Measurements from ENCODE around the gene MCL1. TPM values are rescaled to one million over a fixed set of nuclear protein-coding genes. Genes with fewer than 3 reads are reported as not detected.
A peak's percentile ranks its signal among the peaks of the same experiment; 100 is the strongest.

MCL1 gene
- total and polyA plus RNA-seq, 10 of the 15 experiments (the other 5 are each of a cell fraction or from before 2014, with no cell fraction given): 18.1 to 148 (median 86.4) TPM

DNA sequence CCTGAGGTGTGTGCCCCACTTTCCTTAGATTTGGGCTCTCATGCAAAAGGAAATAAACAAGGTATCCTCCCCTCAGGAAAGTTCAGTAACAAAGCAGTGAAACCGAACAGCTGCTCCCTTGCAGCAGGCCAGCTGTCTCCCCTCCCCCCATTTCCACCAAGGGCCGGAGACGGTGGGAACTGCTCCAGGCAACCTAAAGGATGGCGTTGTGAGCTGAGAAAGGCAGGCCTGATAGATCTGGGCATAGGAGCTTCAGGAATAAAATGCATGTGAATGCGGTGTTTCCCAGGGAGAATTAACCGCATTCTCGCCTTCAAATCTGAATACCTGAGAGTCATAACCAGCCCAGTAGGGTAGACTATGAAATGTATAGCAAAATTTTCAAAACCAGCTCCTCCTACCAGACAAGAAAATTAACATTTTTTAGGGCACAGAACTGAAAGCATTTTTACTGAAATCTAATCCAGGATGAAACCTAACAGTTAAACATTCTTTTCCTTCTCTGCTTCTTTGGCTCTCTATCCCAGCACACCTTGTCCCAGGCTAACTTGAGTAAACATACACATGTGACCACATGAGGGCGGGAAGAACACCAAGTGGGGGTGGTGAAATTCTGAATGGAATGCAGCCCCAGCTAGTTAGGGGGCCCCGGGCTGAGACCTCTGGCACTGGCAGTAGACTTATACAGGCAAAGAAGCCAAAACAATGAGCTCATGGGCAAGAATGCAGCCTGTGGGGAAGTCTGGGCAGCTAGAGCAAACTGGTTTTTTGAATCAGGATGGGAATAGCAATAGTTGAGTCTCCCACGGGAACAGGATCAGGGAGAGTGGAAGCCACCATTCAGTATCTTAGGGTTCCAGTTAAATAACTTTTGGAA lies 11.5 kb downstream of the MCL1 start (continued):
- TF ChIP-seq, protein P1, sequence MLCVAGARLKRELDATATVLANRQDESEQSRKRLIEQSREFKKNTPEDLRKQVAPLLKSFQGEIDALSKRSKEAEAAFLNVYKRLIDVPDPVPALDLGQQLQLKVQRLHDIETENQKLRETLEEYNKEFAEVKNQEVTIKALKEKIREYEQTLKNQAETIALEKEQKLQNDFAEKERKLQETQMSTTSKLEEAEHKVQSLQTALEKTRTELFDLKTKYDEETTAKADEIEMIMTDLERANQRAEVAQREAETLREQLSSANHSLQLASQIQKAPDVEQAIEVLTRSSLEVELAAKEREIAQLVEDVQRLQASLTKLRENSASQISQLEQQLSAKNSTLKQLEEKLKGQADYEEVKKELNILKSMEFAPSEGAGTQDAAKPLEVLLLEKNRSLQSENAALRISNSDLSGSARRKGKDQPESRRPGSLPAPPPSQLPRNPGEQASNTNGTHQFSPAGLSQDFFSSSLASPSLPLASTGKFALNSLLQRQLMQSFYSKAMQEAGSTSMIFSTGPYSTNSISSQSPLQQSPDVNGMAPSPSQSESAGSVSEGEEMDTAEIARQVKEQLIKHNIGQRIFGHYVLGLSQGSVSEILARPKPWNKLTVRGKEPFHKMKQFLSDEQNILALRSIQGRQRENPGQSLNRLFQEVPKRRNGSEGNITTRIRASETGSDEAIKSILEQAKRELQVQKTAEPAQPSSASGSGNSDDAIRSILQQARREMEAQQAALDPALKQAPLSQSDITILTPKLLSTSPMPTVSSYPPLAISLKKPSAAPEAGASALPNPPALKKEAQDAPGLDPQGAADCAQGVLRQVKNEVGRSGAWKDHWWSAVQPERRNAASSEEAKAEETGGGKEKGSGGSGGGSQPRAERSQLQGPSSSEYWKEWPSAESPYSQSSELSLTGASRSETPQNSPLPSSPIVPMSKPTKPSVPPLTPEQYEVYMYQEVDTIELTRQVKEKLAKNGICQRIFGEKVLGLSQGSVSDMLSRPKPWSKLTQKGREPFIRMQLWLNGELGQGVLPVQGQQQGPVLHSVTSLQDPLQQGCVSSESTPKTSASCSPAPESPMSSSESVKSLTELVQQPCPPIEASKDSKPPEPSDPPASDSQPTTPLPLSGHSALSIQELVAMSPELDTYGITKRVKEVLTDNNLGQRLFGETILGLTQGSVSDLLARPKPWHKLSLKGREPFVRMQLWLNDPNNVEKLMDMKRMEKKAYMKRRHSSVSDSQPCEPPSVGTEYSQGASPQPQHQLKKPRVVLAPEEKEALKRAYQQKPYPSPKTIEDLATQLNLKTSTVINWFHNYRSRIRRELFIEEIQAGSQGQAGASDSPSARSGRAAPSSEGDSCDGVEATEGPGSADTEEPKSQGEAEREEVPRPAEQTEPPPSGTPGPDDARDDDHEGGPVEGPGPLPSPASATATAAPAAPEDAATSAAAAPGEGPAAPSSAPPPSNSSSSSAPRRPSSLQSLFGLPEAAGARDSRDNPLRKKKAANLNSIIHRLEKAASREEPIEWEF (IDR thresholded peaks at IDR 0.05; ENCODE audit: insufficient replicate concordance, low read depth, low read length): no peak
- TF ChIP-seq POLR2A (IDR thresholded peaks at IDR 0.05; ENCODE audit: low read depth, low read length): peak; percentile 25; the same call in 1 of the 2 replicates
- no peak for TF ChIP-seq ZSCAN29 (IDR thresholded peaks at IDR 0.05)
- TF ChIP-seq, protein P2, sequence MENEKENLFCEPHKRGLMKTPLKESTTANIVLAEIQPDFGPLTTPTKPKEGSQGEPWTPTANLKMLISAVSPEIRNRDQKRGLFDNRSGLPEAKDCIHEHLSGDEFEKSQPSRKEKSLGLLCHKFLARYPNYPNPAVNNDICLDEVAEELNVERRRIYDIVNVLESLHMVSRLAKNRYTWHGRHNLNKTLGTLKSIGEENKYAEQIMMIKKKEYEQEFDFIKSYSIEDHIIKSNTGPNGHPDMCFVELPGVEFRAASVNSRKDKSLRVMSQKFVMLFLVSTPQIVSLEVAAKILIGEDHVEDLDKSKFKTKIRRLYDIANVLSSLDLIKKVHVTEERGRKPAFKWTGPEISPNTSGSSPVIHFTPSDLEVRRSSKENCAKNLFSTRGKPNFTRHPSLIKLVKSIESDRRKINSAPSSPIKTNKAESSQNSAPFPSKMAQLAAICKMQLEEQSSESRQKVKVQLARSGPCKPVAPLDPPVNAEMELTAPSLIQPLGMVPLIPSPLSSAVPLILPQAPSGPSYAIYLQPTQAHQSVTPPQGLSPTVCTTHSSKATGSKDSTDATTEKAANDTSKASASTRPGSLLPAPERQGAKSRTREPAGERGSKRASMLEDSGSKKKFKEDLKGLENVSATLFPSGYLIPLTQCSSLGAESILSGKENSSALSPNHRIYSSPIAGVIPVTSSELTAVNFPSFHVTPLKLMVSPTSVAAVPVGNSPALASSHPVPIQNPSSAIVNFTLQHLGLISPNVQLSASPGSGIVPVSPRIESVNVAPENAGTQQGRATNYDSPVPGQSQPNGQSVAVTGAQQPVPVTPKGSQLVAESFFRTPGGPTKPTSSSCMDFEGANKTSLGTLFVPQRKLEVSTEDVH (IDR thresholded peaks at IDR 0.05; ENCODE audit: low read depth, partially characterized antibody): no peak
- 0 out of 2 replicates have a peak, but pooled peaks have one; percentile 12 for TF ChIP-seq RB1 (IDR thresholded peaks at IDR 0.05; ENCODE audit: borderline replicate concordance)
- no peak for TF ChIP-seq RELA (IDR thresholded peaks at IDR 0.05; ENCODE audit: borderline replicate concordance, partially characterized antibody)
- TF ChIP-seq KLF5 (IDR thresholded peaks at IDR 0.05; ENCODE audit: partially characterized antibody): no peak
- TF ChIP-seq, protein P3, sequence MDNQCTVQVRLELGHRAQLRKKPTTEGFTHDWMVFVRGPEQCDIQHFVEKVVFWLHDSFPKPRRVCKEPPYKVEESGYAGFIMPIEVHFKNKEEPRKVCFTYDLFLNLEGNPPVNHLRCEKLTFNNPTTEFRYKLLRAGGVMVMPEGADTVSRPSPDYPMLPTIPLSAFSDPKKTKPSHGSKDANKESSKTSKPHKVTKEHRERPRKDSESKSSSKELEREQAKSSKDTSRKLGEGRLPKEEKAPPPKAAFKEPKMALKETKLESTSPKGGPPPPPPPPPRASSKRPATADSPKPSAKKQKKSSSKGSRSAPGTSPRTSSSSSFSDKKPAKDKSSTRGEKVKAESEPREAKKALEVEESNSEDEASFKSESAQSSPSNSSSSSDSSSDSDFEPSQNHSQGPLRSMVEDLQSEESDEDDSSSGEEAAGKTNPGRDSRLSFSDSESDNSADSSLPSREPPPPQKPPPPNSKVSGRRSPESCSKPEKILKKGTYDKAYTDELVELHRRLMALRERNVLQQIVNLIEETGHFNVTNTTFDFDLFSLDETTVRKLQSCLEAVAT (IDR thresholded peaks at IDR 0.05): no peak
- TF ChIP-seq, protein P4, sequence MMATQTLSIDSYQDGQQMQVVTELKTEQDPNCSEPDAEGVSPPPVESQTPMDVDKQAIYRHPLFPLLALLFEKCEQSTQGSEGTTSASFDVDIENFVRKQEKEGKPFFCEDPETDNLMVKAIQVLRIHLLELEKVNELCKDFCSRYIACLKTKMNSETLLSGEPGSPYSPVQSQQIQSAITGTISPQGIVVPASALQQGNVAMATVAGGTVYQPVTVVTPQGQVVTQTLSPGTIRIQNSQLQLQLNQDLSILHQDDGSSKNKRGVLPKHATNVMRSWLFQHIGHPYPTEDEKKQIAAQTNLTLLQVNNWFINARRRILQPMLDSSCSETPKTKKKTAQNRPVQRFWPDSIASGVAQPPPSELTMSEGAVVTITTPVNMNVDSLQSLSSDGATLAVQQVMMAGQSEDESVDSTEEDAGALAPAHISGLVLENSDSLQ (IDR thresholded peaks at IDR 0.05): no peak
- TF ChIP-seq, protein P5, sequence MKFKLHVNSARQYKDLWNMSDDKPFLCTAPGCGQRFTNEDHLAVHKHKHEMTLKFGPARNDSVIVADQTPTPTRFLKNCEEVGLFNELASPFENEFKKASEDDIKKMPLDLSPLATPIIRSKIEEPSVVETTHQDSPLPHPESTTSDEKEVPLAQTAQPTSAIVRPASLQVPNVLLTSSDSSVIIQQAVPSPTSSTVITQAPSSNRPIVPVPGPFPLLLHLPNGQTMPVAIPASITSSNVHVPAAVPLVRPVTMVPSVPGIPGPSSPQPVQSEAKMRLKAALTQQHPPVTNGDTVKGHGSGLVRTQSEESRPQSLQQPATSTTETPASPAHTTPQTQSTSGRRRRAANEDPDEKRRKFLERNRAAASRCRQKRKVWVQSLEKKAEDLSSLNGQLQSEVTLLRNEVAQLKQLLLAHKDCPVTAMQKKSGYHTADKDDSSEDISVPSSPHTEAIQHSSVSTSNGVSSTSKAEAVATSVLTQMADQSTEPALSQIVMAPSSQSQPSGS (IDR thresholded peaks at IDR 0.05; ENCODE audit: low read length): no peak
- TF ChIP-seq RCOR1 (conservative IDR thresholded peaks at IDR 0.05; ENCODE audit: low read depth, low read length): no peak
- TF ChIP-seq, protein P6, sequence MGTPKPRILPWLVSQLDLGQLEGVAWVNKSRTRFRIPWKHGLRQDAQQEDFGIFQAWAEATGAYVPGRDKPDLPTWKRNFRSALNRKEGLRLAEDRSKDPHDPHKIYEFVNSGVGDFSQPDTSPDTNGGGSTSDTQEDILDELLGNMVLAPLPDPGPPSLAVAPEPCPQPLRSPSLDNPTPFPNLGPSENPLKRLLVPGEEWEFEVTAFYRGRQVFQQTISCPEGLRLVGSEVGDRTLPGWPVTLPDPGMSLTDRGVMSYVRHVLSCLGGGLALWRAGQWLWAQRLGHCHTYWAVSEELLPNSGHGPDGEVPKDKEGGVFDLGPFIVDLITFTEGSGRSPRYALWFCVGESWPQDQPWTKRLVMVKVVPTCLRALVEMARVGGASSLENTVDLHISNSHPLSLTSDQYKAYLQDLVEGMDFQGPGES (IDR thresholded peaks at IDR 0.05): no peak
- peak; percentile 35; the same call in 1 of the 2 replicates for TF ChIP-seq IRF4 (IDR thresholded peaks at IDR 0.05; ENCODE audit: low read depth, low read length)
- TF ChIP-seq RUNX3 (IDR thresholded peaks at IDR 0.05; ENCODE audit: low read length): no peak
- TF ChIP-seq BCL11A (IDR thresholded peaks at IDR 0.05; ENCODE audit: low read depth, low read length): no peak
- TF ChIP-seq FOXM1 (IDR thresholded peaks at IDR 0.05; ENCODE audit: low read depth, low read length): no peak
